Stimulated activated CD8-positive, alpha-beta memory T cell treated with anti-CD3 and anti-CD28 coated beads, Interleukin-4, amount 100 ng/mL, for 24 hours (primary cell): Measurements from ENCODE around the gene URB2.
"Not testable (repeated sequence)": the region's sequence is repeated elsewhere in the genome, so short reads cannot be mapped to it uniquely, and the experiment has no call there.

Experiments
- DNase-seq: peaks from one replicate; pipeline ENCODE4 v3.0.0-alpha.2; 2020; ENCODE audit warnings: low read depth

URB2 gene

GRCh38 chr1:229693129-229693900 lies 67.3 kb downstream of the URB2 start:
- DNase-seq: no peak

- no peak for DNase-seq
These were observed 68.1 kb downstream of the URB2 start for GRCh38 chr1:229694053-229694693.

- no peak for DNase-seq
These were observed 70.3 kb downstream of the URB2 start for GRCh38 chr1:229696385-229696784.

- no peak for DNase-seq
These were observed 73.7 kb downstream of the URB2 start for GRCh38 chr1:229699613-229700267.

GRCh38 chr1:229704157-229704556 lies 78.1 kb downstream of the URB2 start:
- DNase-seq: no peak

GRCh38 chr1:229705152-229705551 lies 79.1 kb downstream of the URB2 start:
- DNase-seq: not testable (repeated sequence)

- not testable (repeated sequence) for DNase-seq
These were observed 81.1 kb downstream of the URB2 start for GRCh38 chr1:229707127-229707526.

- no peak for DNase-seq
These were observed 83.5 kb downstream of the URB2 start for GRCh38 chr1:229709500-229710013.
